Measurements from ENCODE around the gene BICC1. TPM values are rescaled to one million over a fixed set of nuclear protein-coding genes. Genes with fewer than 3 reads are reported as not detected.
A peak's percentile ranks its signal among the peaks of the same experiment; 100 is the strongest.

The BICC1 gene
- total and polyA plus RNA-seq, 2 of the 13 experiments (the other 11 are each of a cell fraction or from before 2014, with no cell fraction given): 0.18 to 1.5 TPM

GRCh38 chr10:58870070-58870469, 357.4 kb downstream of the BICC1 start:
- Histone ChIP-seq H3K27me3 (ENCODE audit: control insufficient read depth in 1 of 2, insufficient read depth in 2 of 2, low read length in 2 of 2) (no peaks in the 10 kb centered on the region), H3K4me1 (ENCODE audit: insufficient read depth, low read length) (peaks cover 7% of the 10 kb centered on the region), H3K36me3 (replicated peaks in 1 of 2; ENCODE audit: control insufficient read depth in 1 of 2, insufficient read depth in 2 of 2, low read length in 2 of 2) (no peaks in the 10 kb centered on the region), H3K79me2 (ENCODE audit: insufficient read depth, low read length) (no peaks in the 10 kb centered on the region), H2AFZ (ENCODE audit: low read length) (no peak overlapping the region), H3K4me2 (ENCODE audit: low read depth, low read length) (no peak overlapping the region), H3K9ac (ENCODE audit: insufficient read depth, low read depth, low read length) (no peak overlapping the region), H3K9me3 (ENCODE audit: low read length) (no peaks in the 10 kb centered on the region), H4K20me1 (ENCODE audit: insufficient read depth, low read length) (no peaks in the 10 kb centered on the region), H3K27ac (ENCODE audit: extremely low read length, insufficient read depth, low read length) (no peak overlapping the region), H3K4me3 (replicated peaks in 1 of 3; ENCODE audit: insufficient read depth in 1 of 3, low read depth in 2 of 3, low read length in 3 of 3) (no peak overlapping the region)
- FAIRE-seq (peak; percentile 39), ATAC-seq (peak; percentile 64), DNase-seq (ENCODE audit: low spot score) (no peak)
- in situ Hi-C loops (cut with HindIII; ENCODE audit: extremely low pct_ligation_motif_present, low pct_unique_long_range_greater_than_20kb) (no loop called here), intact Hi-C loops (cut with micrococcal nuclease; ENCODE audit: unreplicated experiment) (no loop called here)
- BruUV-seq (replicated peaks): no TSS peak
- ChIA-PET CTCF (ENCODE audit: low intra/inter-chr PET ratio, low total read pairs) (no interaction called here), POLR2A (no interaction called here)
- WGBS (ENCODE audit: low lambda C conversion rate): 10% methylated on average over 4 of the region's 4 CpGs
- TF ChIP-seq ZNF296 (CRISPR knock-in tag; conservative IDR thresholded peaks at IDR 0.05) (no peak), CREB1 (IDR thresholded peaks at IDR 0.05) (no peak), CREB1 (CRISPR knock-in tag; IDR thresholded peaks at IDR 0.05) (no peak), NRL (CRISPR knock-in tag; IDR thresholded peaks at IDR 0.05; ENCODE audit: borderline replicate concordance) (no peak), SRY (CRISPR knock-in tag; IDR thresholded peaks at IDR 0.05) (no peak), HNF4G (IDR thresholded peaks at IDR 0.05; ENCODE audit: borderline replicate concordance, low read depth, low read length) (peak; percentile 51; the same call in 1 of the 2 replicates), HNF4G (CRISPR knock-in tag; IDR thresholded peaks at IDR 0.05; ENCODE audit: borderline replicate concordance, low read depth) (no peak), FOXA1 (IDR thresholded peaks at IDR 0.05) (no peak), FOXA1 (CRISPR knock-in tag; IDR thresholded peaks at IDR 0.05) (0 out of 2 replicates have a peak, but pooled peaks have one; percentile 14), FOXP1 (IDR thresholded peaks at IDR 0.05) (no peak), FOXP1 (CRISPR knock-in tag; IDR thresholded peaks at IDR 0.05) (peak; percentile 27; the same call in 1 of the 2 replicates), EP300 (IDR thresholded peaks at IDR 0.05; ENCODE audit: low read depth in 2 of 2, low read length in 2 of 2) (0 out of 4 replicates have a peak, but pooled peaks of 1 of the 2 experiments have one; percentile 7), EP300 (CRISPR knock-in tag; IDR thresholded peaks at IDR 0.05; ENCODE audit: borderline replicate concordance) (no peak), SRF (IDR thresholded peaks at IDR 0.05; ENCODE audit: low read depth, low read length) (no peak), FOXK2 (IDR thresholded peaks at IDR 0.05) (no peak), PITX1 (CRISPR knock-in tag; IDR thresholded peaks at IDR 0.05) (no peak), CENPT (CRISPR knock-in tag; IDR thresholded peaks at IDR 0.05; ENCODE audit: low read depth) (no peak), ZNF724P (CRISPR knock-in tag; IDR thresholded peaks at IDR 0.05; ENCODE audit: borderline replicate concordance) (no peak)
- TF ChIP-seq, protein P1, sequence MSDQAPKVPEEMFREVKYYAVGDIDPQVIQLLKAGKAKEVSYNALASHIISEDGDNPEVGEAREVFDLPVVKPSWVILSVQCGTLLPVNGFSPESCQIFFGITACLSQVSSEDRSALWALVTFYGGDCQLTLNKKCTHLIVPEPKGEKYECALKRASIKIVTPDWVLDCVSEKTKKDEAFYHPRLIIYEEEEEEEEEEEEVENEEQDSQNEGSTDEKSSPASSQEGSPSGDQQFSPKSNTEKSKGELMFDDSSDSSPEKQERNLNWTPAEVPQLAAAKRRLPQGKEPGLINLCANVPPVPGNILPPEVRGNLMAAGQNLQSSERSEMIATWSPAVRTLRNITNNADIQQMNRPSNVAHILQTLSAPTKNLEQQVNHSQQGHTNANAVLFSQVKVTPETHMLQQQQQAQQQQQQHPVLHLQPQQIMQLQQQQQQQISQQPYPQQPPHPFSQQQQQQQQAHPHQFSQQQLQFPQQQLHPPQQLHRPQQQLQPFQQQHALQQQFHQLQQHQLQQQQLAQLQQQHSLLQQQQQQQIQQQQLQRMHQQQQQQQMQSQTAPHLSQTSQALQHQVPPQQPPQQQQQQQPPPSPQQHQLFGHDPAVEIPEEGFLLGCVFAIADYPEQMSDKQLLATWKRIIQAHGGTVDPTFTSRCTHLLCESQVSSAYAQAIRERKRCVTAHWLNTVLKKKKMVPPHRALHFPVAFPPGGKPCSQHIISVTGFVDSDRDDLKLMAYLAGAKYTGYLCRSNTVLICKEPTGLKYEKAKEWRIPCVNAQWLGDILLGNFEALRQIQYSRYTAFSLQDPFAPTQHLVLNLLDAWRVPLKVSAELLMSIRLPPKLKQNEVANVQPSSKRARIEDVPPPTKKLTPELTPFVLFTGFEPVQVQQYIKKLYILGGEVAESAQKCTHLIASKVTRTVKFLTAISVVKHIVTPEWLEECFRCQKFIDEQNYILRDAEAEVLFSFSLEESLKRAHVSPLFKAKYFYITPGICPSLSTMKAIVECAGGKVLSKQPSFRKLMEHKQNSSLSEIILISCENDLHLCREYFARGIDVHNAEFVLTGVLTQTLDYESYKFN (CRISPR knock-in tag; conservative IDR thresholded peaks at IDR 0.05): peak; percentile 36; the same call in 1 of the 2 replicates
- TF ChIP-seq, protein P2, sequence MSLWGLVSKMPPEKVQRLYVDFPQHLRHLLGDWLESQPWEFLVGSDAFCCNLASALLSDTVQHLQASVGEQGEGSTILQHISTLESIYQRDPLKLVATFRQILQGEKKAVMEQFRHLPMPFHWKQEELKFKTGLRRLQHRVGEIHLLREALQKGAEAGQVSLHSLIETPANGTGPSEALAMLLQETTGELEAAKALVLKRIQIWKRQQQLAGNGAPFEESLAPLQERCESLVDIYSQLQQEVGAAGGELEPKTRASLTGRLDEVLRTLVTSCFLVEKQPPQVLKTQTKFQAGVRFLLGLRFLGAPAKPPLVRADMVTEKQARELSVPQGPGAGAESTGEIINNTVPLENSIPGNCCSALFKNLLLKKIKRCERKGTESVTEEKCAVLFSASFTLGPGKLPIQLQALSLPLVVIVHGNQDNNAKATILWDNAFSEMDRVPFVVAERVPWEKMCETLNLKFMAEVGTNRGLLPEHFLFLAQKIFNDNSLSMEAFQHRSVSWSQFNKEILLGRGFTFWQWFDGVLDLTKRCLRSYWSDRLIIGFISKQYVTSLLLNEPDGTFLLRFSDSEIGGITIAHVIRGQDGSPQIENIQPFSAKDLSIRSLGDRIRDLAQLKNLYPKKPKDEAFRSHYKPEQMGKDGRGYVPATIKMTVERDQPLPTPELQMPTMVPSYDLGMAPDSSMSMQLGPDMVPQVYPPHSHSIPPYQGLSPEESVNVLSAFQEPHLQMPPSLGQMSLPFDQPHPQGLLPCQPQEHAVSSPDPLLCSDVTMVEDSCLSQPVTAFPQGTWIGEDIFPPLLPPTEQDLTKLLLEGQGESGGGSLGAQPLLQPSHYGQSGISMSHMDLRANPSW (CRISPR knock-in tag; IDR thresholded peaks at IDR 0.05; ENCODE audit: borderline replicate concordance): no peak
